Measurements from ENCODE around the gene FAM81B.
"Not testable (repeated sequence)": the region's sequence is repeated elsewhere in the genome, so short reads cannot be mapped to it uniquely, and the experiment has no call there.

Gene FAM81B

GRCh38 chr5:95390812-95391492 is at the start of gene FAM81B:
Gene FAM81B, plus strand, starts transcription at chr5:95391366. Its CDS starts 24 bp downstream, at chr5:95391390.
- no peak for DNase-seq (ENCODE audit: low read depth in 3 of 3)

- DNase-seq (ENCODE audit: low read depth in 3 of 3), result not testable (repeated sequence)
These were observed 49.7 kb upstream of the FAM81B start for GRCh38 chr5:95341444-95341843.

GRCh38 chr5:95347506-95348120 is 43.6 kb upstream of the FAM81B start:
- no peak for DNase-seq (ENCODE audit: low read depth in 3 of 3)

- DNase-seq (ENCODE audit: low read depth in 3 of 3), result no peak
These were observed 40.5 kb upstream of the FAM81B start for GRCh38 chr5:95350631-95351030.

- DNase-seq (ENCODE audit: low read depth in 3 of 3), result no peak
These were observed 38.5 kb upstream of the FAM81B start for GRCh38 chr5:95352691-95353090.

- DNase-seq (ENCODE audit: low read depth in 3 of 3), result no peak
These were observed 32.8 kb upstream of the FAM81B start for GRCh38 chr5:95358320-95358719.

GRCh38 chr5:95358848-95359247 is 32.3 kb upstream of the FAM81B start:
- no peak for DNase-seq (ENCODE audit: low read depth in 3 of 3)

GRCh38 chr5:95360667-95361066 is 30.5 kb upstream of the FAM81B start:
- DNase-seq (ENCODE audit: low read depth in 3 of 3), result not testable (repeated sequence)

GRCh38 chr5:95365302-95366095 is 25.7 kb upstream of the FAM81B start:
- no peak for DNase-seq (ENCODE audit: low read depth in 3 of 3)

- DNase-seq (ENCODE audit: low read depth in 3 of 3), result no peak
These were observed 21.4 kb upstream of the FAM81B start for GRCh38 chr5:95369782-95370181.

GRCh38 chr5:95374061-95374460 is 17.1 kb upstream of the FAM81B start:
- DNase-seq (ENCODE audit: low read depth in 3 of 3), result no peak

- no peak for DNase-seq (ENCODE audit: low read depth in 3 of 3)
These were observed 15.6 kb upstream of the FAM81B start for GRCh38 chr5:95375591-95375990.

- no peak for DNase-seq (ENCODE audit: low read depth in 3 of 3)
These were observed 12.0 kb upstream of the FAM81B start for GRCh38 chr5:95379133-95379532.

- DNase-seq (ENCODE audit: low read depth in 3 of 3), result no peak
These were observed 11.0 kb upstream of the FAM81B start for GRCh38 chr5:95380103-95380628.

- DNase-seq (ENCODE audit: low read depth in 3 of 3), result no peak
These were observed 8.4 kb upstream of the FAM81B start for GRCh38 chr5:95382801-95383200.

GRCh38 chr5:95384485-95385213 is 6.5 kb upstream of the FAM81B start:
- no peak for DNase-seq (ENCODE audit: low read depth in 3 of 3)

- no peak for DNase-seq (ENCODE audit: low read depth in 3 of 3)
These were observed 5.8 kb upstream of the FAM81B start for GRCh38 chr5:95385334-95385733.

GRCh38 chr5:95391965-95392364 is 799 bp downstream of the FAM81B start:
- DNase-seq (ENCODE audit: low read depth in 3 of 3), result not testable (repeated sequence)

GRCh38 chr5:95392593-95393182 is 1.5 kb downstream of the FAM81B start:
- DNase-seq (ENCODE audit: low read depth in 3 of 3), result no peak

GRCh38 chr5:95393279-95393678 is 2.1 kb downstream of the FAM81B start:
- DNase-seq (ENCODE audit: low read depth in 3 of 3), result no peak

- DNase-seq (ENCODE audit: low read depth in 3 of 3), result no peak
These were observed 7.8 kb downstream of the FAM81B start for GRCh38 chr5:95398989-95399388.

All from stimulated activated CD4-positive, alpha-beta T cell treated with anti-CD3 and anti-CD28 coated beads, TNF-alpha, amount 100 ng/mL, for 48 hours (primary cell).